HG02642 (cell line): ENCODE measurements around the gene KRTAP10-12.
"Not testable (repeated sequence)": the region's sequence is repeated elsewhere in the genome, so short reads cannot be mapped to it uniquely, and the experiment has no call there.

ENCODE experiments used
- ATAC-seq: cut with Tn5 transposase; IDR thresholded peaks from one replicate; pipeline ENCODE4 v1.9.1; 2021; ENCODE audit warnings: mild to moderate bottlenecking; ENCODE audit not compliant: unreplicated experiment, poor library complexity

The KRTAP10-12 gene, protein sequence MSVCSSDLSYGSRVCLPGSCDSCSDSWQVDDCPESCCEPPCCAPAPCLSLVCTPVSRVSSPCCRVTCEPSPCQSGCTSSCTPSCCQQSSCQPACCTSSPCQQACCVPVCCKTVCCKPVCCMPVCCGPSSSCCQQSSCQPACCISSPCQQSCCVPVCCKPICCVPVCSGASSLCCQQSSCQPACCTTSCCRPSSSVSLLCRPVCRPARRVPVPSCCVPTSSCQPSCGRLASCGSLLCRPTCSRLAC

DNA sequence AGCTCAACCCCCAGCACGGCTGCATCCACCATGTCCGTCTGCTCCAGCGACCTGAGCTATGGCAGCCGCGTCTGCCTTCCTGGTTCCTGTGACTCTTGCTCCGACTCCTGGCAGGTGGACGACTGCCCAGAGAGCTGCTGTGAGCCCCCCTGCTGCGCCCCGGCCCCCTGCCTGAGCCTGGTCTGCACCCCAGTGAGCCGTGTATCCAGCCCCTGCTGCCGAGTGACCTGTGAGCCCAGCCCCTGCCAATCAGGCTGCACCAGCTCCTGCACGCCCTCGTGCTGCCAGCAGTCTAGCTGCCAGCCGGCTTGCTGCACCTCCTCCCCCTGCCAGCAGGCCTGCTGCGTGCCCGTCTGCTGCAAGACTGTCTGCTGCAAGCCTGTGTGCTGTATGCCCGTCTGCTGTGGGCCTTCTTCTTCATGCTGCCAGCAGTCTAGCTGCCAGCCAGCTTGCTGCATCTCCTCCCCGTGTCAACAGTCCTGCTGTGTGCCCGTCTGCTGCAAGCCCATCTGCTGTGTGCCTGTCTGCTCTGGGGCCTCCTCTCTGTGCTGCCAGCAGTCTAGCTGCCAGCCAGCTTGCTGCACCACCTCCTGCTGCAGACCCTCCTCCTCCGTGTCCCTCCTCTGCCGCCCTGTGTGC lies at the start of gene KRTAP10-12:
Gene KRTAP10-12 (plus strand): TSS at position 1 of the 639 bp plus-strand sequence. CDS start 30 bp downstream, at position 31.
- ATAC-seq = not testable (repeated sequence)

DNA sequence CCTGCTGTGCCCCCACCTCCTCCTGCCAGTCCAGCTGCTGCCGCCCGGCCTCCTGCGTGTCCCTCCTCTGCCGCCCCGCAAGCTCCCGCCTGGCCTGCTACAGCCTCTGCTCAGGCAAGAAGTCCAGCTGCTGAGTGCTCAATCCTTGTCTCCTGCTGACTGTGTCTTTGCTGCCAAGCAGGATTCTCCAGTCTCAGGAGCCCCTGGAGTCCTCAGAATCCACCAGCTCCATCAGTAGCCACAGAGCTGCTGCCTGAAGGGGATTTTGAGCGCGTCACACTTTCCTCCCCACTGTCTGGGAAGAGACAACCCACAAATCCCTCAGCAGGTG lies 49.8 kb upstream of the KRTAP10-12 start:
- ATAC-seq = no peak

DNA sequence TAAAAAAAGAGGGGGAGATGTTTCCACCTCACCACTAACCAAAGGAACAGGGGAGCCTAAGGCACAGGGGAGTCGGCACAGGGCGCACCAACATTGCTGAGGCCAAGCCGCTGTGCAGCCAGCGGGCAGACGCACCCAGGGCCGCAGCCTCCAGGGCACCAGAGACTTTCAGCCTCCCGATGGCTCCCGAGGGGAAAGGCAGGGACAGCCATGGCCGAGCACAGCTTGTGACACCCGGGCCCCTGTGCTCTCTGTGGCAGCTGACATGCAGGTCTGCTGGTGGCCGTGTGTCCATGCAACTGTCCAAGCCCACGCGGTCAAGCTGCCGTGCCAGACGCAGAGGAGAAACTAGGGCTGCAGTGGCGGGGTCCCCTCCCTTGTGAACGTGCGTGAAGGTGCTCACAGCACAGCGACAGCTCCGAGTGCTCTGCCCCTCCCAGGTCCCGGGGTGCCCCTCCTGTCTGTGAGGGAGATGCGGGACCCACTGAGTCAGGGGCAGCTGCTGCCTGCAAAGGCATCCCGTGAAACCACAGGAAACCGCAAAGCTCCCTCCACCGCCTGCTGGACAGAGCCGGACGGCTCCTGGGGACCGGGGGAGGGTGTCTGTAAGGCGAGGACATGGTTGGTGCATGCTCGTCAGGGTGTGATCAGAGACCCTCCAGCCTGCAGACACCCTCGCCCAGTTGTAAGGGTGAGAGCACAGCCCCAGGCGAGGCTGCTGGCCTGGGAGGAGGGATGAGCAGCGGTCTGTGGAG lies 48.2 kb upstream of the KRTAP10-12 start:
- ATAC-seq = no peak

DNA sequence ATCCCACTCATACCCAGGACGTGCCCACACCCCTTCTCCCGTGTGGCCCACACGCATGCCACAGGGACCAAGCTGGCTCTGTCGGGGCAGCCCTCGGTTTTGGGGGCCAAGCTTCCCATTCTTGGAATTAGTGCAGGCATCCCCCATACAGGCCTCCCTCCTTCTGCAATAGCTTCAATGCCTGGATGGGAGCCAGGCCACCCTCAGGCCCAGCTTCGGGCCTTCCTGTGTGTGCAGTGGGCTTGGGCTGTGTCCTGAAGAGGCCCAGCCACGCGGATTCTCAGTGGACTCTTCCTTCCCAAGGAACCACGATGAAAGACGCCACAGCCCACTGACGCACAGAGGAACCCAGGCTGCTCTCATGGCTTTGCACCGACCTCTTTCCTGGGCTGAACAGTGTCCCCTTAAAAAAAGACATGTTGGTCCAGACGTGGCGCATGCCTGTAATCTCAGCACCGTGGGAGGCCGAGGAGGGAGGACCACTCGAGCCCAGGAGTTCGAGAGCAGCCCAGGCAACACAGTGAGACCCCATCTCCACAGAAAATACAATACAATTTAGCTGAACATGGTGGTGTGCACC lies 47.4 kb upstream of the KRTAP10-12 start:
- no peak for ATAC-seq

DNA sequence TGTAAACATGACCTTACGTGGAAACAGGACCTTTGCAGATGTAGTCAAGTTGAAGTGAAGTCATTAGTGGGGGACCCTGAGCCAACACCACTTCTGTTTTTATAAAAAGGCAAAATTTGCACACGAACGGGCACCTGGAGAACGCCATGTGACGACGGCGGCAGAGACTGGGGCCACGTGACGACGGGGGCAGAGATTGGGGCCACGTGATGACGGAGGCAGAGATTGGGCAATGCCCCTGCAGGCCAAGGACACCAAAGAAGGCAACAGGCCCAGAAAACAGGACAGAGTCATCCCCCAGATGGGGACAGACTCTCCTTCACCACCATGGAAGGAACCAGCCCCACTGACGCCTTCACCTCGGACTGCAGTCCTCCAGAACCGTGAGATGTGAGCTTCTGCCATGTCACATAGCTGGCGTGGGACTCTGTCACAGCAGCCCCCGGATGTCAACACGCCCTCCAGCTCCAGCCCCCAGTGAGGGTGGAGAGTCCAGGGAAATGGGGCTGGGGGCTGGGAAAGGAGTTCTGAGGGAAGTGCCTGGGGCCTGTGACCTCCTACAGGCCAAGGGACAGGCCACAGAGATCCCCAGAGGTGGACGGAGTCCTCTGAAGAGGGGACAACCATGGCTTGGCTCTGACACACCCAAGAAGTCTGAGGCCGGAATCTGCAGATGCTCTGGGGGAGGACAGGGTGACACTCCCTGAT lies 46.6 kb upstream of the KRTAP10-12 start:
- no peak for ATAC-seq

DNA sequence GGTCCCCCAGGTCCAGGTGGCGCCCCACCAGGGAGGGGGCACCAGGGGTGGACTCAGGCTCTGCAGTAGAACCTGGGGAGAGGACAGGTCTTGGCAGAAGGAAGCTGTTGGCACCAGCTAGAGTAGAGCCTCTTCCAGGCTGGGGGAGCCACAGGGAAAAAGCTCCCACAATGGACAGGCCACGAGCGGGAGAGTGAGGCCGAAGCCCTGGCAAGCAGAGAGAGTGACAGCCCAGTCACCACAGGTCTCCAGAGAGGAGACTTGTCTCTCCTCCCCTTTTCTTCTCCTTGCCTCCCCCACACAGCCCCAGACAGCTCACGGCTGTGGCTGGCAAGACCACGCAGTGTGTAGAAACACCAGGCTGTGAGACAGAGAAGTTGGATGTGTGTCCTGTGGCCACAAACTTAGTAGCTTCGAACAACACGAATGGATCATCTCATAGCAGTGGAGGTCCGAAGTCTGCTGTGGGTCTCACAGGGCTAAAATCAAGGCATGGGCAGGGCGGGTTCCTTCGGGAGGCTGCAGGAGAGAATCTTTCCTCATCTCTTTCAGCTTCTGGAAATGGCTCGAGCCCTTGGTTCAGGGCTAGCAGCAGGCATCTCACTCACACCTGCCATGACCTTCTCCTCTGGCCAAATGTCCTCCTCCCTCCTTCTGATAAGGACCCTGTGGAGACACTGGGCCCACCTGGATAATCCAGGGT lies 45.8 kb upstream of the KRTAP10-12 start:
- no peak for ATAC-seq

DNA sequence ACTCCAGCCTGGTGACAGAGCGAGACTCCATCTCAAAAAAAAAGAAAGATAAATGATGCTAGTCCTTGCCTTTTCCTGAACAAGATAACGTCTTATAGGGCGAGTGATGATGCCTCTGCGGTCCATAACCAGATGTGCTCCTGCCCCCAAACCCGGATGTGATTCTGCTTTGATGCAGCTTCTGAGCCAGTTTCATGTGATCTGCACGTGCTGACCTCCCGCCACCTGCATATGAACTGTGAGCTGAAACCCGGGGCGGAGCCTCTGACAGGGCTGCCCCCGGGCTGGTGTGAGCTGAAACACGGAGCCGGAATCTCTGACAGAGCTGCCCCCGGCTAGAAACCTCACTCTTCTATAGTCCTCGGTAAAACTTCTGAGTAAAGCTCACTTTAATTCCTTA lies 43.8 kb upstream of the KRTAP10-12 start:
- ATAC-seq = no peak

DNA sequence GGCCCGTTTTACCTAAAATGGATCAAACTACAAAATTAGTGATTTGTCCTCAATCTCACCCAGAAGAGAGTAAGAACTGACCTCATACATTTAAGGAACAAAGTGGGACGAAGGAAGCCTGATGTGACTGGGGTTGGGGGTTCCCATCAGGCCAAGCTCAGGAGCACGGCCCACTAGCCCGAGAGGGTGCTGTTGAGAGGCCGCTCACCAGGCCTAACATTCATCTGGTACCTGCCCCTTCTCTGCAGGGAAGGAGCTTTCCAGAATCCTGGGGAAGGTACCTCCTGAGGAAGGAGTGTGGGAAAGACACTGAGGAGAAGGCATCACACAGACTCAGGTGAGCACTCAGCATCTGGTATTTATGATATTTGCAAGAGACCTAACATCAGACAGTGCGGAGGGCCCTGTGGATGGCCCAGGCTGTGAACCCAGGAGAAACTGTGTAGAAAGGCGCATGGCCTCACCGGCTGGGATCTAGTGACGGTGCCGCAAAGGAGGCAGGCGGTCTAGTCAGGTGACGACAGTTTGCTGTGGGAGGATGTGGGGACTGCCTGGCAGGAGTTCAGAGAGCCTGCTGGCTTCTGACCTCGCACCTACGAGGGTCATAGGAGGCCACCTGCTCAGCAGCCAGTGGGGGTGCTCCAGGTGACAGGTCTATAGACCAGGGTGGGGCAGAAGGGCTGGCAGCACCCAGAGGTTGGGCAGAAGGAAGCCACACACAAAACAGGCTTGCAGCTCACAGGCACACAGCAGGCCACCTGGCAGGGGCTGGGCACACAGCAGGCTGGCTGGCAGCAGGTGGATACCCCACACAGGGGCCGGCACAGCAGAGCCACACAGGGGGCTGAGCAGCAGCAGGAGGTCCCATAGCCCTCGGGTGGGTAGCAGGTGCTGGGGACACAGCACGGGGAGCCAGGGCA lies 43.1 kb upstream of the KRTAP10-12 start:
- ATAC-seq = no peak

DNA sequence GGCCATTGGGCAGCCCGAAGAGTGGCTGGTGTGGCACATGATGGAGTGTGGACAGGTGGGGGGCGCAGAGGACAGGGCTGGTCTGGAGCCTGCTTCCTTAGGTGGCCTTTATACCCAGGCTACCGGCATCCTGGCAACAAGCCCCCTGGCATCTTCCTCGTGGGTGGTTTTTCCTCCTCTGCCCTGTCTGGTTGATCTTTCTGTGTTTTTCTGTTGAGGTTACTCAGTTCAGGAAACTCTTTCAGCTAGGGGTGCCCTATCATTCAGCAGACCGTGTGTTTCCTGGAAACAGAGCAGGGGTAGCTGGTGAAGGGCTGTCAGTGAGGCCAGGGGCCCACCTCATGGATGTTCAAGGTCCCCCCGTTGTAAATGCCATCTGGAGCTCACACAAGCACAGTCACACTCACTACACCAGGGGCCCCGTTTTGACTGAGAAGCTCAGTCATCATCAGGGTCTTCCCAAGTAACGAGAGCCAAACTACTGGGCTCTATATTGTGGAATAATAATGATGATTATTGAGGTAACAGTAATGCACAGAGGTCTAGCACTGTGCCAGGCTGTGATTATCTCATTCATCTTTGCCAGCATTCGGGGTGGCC lies 42.3 kb upstream of the KRTAP10-12 start, which contains the start of gene KRTAP12-4:
Gene KRTAP12-4 (minus strand): TSS at position 84 of the 600 bp plus-strand sequence. CDS start 45 bp downstream, at position 39.
- no peak for ATAC-seq

DNA sequence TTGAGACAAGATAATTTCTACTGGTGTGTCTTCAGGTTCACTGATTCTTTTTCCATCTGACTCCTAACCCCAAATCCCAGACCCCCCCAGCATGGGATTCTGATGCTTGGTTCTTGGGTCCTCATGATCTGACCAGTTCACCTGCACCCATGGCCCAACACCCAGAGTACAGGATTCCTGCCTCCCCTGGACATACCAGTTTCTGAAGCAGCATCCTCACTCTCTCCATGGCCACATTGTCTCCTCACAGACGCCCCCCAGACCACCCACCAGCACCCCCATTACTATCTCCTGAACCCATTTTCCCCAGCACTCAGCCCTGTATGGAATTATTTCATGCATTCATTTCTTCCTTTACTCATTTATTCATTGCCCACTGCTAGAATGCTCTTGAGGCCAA lies 40.1 kb upstream of the KRTAP10-12 start:
- no peak for ATAC-seq

DNA sequence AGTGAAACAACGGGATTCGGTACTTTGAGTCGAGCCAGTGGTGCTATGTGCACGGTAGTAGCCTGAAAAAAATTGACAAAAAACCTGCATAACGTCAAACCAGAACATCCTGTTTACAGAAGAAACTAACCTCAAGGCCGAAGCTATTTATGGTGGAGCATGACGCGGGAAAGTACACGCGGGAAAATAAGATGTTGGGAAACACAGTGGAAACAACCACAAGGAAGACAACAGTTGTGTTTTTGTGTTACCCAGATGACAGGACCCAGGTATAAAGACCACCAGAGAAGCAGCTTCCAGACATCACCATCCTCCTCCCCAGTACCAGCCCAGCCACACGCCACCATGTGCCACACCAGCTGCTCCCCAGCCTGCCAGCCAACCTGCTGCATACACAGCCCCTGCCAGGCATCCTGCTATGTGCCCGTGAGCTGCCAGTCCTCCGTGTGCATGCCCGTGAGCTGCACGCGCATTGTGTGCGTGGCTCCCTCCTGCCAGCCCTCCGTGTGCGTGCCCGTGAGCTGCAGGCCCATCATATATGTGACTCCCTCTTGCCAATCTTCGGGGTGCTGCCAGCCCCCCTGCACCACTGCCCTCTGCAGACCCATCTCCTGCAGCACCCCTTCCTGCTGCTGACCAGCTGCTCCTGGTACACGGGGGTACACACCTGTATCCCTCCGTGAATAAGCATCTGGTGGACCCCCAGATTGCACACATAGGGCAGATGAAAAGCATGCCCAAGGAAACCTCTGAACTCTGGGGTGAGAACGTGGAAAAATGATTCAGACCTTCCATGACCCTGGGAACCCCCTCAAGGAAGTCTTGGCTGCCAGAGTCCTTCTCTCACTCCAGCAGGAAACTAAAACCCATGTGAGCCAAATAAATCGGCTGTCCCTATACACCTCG lies 39.1 kb upstream of the KRTAP10-12 start, which contains the start of gene KRTAP12-3:
Gene KRTAP12-3 (plus strand): TSS at position 298 of the 906 bp plus-strand sequence. CDS start 48 bp downstream, at position 346.
- ATAC-seq = no peak

DNA sequence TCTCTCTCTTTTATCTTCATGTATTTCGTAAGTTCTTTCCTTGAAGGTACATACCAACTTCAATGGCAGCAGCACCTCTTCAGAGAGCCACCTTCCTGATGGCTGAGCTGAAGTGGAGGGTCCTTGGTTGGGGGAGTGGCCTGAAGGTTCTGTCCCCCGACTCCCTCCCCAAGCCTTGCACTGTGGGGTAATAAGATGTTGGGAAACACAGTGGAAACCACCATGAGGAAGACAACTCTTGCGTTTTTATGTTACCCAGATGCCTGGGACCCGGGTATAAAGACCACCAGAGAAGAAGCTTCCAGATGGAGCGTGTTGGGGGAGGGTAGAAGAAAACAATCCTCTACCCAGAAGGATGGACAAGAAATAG lies 38.4 kb upstream of the KRTAP10-12 start:
- no peak for ATAC-seq

DNA sequence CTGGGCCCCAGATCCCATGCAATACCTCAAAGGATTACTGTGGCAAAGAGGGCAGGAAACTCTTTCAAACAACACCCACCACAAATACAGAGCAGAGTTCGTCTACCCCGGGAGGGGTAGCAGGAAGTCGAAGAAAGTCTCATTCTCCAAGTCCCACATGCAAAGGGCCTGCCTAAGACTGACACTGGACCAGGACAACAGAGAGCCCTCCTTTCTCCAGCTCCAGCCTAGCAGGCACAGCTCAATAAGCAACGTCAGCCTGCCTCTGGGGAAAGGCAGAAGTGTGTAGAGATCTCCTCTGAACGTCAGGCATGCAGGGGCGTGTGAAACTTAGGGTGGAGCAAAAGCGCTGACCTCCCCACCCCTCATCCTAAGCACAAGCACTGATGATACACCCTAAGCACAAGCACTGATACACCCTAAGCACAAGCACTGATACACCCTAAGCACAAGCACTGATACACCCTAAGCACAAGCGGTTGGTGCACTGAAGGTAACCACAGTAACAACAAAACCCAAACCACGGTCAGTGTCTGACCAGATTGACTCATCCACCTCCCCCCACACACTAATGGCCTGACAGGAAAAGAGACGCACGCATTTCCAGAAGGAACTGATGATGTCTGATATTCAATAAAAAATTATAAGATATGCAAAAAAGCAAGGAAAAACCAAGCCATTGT lies 37.9 kb upstream of the KRTAP10-12 start:
- ATAC-seq = no peak

DNA sequence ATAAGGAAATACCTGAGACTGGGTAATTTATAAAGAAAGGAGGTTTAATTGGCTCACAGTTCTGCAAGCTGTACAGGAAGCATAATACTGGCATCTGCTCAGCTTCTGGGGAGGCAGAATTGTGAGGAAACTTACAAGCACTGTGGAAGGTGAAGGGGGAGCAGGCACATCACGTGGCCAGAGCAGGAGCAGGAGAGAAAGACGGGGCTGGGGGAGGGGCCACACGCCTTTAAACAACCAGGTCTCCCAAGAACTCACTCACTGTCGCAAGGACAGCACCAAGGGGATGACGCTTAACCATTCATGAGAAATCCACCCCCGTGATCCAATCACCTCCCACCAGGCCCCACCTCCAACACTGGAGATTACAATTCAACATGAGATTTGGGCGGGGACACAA lies 35.4 kb upstream of the KRTAP10-12 start:
- ATAC-seq = not testable (repeated sequence)

DNA sequence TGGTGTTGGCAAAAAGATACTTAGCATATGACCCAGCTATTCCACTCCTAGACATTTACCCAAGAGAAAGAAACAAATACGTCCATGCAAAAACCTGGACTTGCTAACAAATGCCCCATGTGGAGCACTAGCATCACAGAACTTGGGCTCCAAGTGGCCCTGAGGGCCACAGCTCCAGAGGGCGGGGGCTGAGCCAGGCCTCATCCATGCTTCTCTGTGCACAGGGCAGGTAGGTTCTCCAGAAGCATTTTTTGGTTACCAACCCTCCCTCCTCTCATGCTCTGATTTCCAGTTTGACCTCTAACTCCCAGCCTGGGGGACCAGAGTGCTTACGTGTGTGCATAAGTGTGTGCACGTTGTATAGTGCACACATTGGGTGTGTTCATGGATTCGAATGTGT lies 32.3 kb upstream of the KRTAP10-12 start:
- ATAC-seq = no peak

DNA sequence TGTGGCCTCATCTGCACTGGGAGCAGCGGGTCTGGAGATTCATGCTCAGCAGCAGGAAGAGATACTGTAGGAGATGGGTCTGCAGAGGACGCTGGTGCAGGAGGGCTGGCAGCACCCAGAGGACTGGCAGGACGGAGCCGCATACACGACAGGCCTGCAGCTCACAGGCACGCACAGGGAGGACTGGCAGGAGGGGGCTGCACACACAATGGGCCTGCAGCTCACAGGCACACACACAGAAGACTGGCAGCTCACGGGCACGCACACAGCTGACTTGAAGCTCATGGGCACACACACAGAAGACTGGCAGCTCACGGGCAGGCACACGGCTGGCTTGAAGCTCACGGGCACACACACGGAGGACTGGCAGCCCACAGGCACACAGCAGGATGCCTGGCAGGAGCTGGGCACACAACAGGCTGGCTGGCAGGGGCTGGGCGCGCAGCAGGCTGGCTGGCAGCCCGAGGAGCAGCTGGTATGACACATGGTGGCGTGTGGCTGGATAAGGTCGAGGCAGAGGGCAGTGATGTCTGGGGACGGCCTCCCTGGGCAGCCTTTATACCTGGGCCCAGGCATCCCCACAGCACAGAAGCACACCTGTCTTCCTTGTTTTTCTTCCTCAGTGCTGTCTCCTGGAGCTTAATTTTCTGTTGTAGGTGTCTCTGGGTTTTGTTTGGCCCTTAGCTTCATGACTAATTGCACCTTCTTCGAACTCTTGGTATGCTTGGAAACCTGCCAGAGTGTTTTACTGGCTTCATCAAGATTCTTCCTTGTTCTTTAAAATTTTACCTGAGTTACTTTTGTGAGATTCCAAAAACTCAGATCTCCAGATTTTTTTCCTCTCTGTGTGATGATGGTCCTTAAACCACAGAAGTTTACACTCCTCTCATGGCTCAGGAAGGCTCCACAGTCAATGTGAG lies 30.3 kb upstream of the KRTAP10-12 start, which contains the start of gene KRTAP12-2:
Gene KRTAP12-2 (minus strand): TSS at position 527 of the 920 bp plus-strand sequence. CDS start 41 bp downstream, at position 486.
- no peak for ATAC-seq
